HG03432 (cell line): ENCODE measurements around the gene STAP2.
"Not testable (repeated sequence)": the region's sequence is repeated elsewhere in the genome, so short reads cannot be mapped to it uniquely, and the experiment has no call there.

Experiments
- ATAC-seq: cut with Tn5 transposase; IDR thresholded peaks from one replicate; pipeline ENCODE4 v1.9.1; 2021; ENCODE audit warnings: mild to moderate bottlenecking, moderate library complexity; ENCODE audit not compliant: unreplicated experiment

The STAP2 gene

GRCh38 chr19:4303819-4304537, 34.6 kb downstream of the STAP2 start:
- no peak for ATAC-seq

GRCh38 chr19:4302243-4302640, 36.4 kb downstream of the STAP2 start, which contains the start of gene TMIGD2:
TSS of gene TMIGD2 (minus strand) at chr19:4302389. CDS start at chr19:4302385, 4 bp downstream.
- ATAC-seq = no peak

DNA sequence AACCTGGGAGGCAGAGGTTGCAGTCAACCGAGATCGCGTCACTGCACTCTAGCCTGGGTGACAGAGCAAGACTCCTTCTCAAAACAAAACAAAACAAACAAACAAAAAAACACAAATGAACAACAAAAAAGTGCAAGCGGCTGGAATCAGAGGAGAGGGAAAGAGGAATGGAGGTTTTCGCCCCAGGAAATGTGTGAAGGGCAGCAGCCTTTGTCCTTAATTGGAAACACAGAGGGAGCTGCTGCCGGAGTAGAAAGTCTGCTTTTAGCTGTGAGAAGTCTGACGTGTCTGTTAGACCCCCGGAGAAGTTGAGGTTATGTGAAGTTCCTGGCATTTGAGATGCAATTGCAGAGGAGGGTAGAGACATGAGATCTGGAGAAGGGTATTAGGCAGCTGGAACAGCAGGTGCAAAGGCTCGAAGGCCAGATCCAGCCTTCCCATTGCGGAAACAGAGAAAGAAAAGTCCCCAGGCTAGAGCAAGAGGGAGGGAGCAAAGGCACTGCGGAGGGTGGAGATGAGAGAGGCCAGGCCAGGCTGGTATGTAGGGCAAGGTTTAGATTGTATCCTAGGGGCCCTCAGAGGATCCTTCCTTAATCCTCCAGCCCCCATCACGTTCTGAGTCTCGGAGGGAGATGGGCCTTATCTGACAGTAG, 36.9 kb downstream of the STAP2 start:
- no peak for ATAC-seq

DNA sequence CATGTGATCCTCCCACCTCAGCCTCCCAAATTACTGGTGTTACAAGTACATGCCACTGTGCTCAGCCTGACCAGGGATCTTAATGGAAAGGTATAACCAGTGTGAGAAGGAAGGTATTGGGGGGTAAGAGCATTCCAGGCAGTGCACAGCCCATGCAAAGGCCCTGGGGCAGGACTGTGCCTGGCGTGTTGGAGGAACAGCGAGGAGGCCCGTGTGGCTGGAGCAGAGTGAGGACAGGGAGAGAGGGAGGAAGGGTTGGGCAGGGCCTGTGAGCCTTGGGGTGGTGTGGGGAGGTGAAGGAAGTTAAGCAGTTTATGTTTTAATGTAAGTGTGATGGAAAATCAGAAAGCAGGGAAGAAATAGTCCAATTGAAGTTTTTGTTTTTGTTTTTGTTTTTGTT, 38.0 kb downstream of the STAP2 start:
- no peak for ATAC-seq

DNA sequence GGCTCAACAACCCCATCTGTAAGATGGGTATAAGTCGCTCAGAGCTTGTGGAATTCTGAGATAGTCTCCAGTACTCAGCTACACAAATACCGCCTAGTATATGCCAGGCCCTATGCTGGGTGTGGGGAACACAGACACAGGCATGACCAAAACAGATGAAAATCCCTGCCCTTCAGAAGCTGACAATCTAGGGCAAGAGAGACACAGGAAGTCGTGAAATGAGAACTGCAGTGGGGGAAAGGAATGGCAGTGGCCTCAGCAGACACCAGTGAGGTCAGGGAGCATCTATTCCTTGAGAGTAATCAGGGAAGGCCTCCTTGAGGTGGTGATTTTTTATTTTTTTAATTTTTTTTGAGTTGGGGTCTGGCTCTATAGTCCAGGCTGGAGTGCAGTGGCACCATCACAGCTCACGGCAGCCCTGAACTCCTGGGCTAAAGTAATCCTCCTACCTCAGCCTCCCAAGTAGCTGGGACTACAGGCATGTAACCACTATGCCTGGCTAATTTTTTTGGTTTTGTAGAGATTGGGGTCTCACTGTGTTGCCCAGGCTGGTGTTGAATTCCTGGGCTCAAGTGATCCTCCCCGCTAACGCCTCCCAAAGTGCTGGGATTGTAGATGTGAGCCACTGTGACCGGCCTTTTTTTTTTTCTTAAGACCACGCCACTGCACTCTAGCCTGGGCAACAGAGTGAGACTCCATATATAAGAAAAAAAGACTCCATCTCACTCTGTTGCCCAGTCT, 39.6 kb downstream of the STAP2 start:
- ATAC-seq = no peak

- ATAC-seq = no peak
Observed at GRCh38 chr19:4297901-4298809, 40.5 kb downstream of the STAP2 start.

- no peak for ATAC-seq
Observed at GRCh38 chr19:4295972-4296771, 42.5 kb downstream of the STAP2 start.

- no peak for ATAC-seq
Observed at GRCh38 chr19:4294389-4294788, 44.2 kb downstream of the STAP2 start.

DNA sequence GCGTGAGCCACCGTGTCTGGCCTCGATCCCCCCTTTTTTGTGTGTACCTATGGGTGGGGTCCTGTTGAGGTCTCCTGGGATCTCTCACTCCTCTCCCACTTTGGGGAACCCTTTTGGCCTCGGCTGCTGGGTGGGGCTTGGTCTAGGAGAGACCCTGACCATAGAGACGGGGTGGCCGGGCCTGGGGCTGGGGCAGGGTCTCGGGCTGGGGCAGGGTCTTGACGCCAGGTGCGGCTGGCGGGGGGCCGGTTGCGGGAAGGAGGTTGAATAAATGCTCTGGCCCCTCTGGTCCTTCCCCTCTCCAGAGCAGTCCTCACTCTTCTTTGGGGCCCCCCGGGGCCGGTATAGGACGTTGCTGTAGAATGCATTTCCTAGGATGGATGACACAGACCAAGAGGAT, 46.1 kb downstream of the STAP2 start:
- ATAC-seq = no peak

- no peak for ATAC-seq
Observed at GRCh38 chr19:4291184-4291732, 47.4 kb downstream of the STAP2 start.

DNA sequence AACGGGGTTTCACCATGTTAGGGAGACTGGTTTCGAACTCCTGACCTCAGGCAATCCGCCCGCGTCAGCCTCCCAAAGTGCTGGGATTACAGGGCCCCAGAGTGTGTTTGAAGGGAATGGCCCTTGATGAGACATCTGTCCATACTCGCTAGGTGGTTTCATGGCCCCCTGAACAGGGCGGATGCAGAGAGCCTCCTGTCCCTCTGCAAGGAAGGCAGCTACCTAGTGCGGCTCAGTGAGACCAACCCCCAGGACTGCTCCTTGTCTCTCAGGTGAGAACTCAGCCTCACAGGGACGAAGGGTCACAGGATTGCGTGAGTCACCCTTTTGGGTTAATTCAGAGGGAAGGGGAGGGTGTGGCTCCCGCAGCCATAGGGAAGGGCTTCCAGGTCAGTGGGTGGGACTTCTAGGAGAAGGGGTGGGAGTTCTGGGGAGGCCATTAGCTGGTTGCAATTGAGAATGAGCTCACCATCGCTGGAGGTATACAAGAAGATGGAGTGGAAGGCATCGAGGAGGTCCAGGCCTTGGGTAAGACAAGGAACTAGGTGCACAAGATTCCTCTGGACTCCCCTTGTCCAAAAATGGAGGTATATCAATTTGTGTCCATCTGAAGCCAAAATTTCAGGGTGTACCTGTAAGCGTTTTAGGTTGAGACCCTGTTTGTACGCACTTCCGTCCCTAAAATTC, 50.4 kb downstream of the STAP2 start:
- ATAC-seq = no peak

- ATAC-seq = not testable (repeated sequence)
Observed at GRCh38 chr19:4286141-4286540, 52.5 kb downstream of the STAP2 start.

DNA sequence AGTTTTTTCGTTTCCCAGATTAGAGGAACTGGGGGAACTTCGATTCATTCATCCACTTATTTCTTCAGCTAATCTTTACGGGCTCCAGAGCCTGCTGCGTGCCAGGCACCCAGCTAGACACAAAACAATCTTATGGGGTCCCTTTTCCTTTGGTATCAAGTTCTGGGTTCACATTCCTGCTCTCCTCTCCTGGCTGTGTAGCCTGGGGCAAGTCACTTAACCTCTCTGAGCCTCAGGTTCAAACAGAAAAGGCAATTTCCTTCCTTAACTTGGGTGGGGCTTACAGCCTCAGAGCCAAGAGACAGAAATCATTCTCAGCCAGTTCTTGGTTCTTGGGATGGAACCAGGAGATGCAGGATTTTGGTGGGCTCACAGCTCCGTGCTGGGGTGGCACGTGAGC, 53.7 kb downstream of the STAP2 start:
- no peak for ATAC-seq

GRCh38 chr19:4284176-4284958, 54.3 kb downstream of the STAP2 start:
- no peak for ATAC-seq

- ATAC-seq = no peak
Observed at GRCh38 chr19:4279530-4280422, 58.9 kb downstream of the STAP2 start.

DNA sequence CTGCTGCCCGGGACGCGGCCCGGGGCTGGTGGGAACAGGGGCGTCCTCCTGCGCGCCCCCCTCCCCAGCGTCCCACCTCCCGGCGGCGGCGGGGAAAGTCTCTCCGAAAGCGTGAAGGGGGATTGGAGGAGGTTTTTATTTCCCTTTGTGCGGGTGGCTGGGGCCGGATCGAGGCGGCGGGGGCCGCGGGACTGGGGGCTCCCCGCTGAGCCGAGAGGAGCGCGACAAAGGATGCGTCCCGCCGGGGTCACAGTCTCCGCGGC, 59.4 kb downstream of the STAP2 start:
- no peak for ATAC-seq

DNA sequence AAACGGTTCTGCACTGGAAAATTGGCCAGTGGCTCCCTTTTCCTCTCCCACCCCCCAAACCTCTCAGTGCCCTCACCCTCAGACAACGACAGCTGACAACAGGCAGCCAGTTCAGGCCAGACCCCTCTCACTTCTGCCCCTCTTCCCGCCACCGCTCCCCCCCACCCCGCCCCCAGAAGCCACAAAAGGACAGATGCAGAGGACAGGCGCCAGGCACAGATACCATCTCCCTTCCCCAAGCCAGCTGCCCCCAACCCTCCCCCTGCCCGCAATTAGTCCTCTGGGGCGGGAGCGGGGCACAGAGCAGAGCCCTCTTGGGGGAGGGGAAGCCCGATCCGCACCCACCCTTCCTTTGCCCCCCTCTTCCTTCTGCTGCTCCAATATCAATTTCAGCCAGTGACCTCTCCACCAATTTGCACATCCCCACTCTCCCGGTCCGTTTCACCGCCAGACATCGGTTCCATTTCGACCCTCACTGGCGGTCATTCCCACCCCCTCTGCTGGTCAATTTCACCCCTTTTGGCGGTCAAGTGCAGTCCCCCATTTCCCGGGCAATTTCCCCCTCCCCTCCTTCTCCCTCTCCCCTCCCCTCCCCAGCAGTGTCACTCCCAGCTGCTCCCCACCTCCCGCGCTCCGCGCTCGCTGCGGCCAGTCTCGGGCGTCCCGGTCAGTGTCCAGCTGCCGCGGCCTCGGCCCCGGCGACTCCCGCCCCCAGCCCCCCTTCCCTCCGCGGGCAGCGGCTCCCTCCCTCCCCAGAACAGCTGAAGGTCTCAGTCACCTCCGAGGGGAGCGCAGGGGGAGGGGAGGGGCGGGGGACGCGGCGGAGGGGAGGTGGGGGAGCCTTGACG, 60.0 kb downstream of the STAP2 start, which contains the start of gene SHD:
TSS of gene SHD (plus strand) at position 848 of the 848 bp plus-strand sequence. CDS start 798 bp downstream, outside the sequence.
- no peak for ATAC-seq
